HG02885 (cell line): ENCODE measurements around the gene TSC22D4.
A peak's percentile ranks its signal among the peaks of the same experiment; 100 is the strongest.

ENCODE experiments used
- ATAC-seq: cut with Tn5 transposase; IDR thresholded peaks from one replicate; pipeline ENCODE4 v1.9.1; 2021; ENCODE audit warnings: mild to moderate bottlenecking; ENCODE audit not compliant: unreplicated experiment, poor library complexity

TSC22D4 gene

GRCh38 chr7:100430493-100431285 lies 48.3 kb downstream of the TSC22D4 start:
- no peak for ATAC-seq

DNA sequence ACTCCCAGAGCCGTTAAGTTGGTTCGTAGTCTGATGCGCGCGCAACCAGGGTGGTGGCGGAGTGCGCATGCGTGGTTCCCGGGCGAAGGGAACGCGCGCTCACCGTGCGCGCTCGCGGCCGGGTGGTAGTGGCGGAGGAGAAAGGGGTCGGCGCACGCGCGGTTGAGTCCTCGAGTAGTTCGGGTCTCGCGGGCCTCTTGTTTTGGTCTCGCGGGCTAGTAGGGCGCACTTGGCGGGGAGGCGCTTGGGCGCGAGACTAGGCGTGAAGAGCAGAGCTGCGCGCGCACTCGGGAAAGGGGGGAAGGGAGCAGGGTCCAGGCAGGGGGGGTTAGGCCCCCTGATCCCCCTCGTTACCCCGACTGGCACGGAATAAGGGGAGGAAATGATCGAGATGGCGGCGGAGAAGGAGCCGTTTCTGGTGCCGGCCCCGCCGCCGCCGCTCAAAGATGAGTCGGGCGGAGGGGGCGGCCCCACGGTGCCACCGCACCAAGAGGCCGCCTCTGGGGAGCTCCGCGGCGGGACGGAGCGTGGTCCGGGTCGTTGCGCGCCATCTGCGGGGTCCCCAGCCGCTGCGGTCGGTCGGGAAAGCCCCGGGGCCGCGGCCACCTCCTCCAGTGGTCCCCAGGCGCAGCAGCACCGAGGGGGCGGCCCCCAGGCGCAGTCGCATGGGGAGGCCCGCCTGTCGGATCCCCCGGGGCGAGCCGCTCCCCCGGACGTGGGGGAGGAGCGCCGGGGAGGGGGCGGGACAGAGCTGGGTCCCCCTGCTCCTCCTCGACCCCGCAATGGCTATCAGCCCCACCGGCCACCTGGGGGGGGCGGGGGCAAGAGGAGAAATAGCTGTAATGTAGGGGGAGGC lies 49.1 kb downstream of the TSC22D4 start, which contains the start of gene MEPCE:
TSS of gene MEPCE (plus strand) at position 195 of the 856 bp plus-strand sequence. CDS start at position 383, 188 bp downstream.
- peak; percentile 41 for ATAC-seq

- ATAC-seq: peak; percentile 53
Measured at GRCh38 chr7:100428967-100429636, 49.9 kb downstream of the TSC22D4 start.

DNA sequence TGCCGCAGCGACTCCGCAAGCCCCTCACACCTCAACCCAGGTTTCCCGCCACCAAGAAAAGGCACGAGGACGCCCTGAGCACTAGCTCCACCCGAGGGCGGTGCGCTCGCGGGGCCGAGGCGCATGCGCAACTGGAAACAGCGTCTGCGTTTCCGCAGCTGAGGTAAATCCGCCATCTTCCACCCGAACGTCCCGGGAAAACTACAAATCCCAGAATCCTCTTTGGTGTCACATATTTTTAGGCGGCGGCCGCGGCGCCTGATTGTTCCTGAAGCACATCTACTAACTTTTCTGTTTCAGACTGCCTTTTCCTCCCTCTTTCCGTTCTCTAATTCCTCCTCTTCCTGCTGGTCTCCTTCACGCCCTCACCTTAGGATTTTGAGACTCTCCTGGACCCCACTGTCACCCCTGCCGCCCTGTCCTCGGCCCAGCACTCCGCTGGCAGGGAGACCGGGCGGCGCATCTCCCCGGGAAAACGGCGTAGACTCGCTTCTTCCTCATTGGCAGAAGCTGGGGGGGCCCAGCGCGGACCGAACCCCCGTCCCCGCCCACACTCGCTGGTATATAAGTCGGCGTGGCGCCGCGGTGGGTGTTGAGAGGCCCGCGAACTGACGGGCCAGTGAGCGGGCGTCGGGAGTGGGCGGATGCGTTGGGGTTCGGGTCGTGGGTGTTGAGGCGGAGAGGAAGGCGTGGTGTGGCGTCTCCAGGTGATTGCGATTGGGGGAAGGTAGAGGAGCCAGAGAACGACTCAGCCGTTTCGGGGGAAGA lies 50.6 kb downstream of the TSC22D4 start, which contains the start of gene ZCWPW1:
TSS of gene ZCWPW1 (minus strand) at position 505 of the 768 bp plus-strand sequence. CDS start 8,054 bp downstream, outside the sequence.
- peak; percentile 45 for ATAC-seq

DNA sequence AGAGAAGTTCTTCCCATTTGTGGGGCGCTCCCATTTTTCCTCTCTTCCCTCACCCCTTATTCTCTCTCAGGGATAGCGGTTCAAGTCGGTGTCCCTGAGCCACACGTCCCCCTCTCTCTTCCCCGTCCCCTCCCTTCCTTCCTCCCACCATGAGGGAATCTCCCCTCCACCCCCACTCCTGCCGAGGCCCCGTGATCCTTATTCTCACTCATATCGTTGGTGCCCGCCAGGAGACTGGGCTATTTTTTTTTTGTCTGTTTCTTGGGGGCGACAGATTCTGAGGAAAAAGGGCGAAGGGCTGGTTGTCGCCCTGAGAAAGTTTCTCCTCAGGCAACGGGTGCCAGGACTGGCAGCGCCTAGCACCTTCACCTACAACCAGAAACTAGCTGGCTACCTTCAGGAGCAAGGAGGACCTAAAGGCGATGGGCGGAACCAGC lies 51.2 kb downstream of the TSC22D4 start:
- ATAC-seq: no peak

DNA sequence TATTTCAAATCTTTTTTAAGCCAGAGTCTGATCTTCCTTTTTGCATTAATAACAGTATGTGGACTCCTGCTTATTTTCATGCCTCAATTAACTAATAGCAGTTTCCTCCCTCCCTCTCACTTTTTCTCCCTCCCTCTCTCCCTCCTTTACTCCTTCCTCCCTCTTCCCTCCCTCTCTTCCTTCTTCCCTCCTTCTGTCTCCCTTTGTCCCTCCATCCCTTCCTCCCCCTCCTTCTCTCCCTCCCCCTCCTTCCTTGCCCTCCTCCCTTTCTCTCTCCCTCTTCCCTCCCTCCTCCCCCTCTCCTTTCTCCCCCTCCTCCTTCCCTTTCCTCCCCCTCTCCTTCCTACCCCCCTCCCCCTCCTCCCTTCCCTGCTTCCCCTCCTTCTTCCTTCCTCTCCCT lies 52.5 kb downstream of the TSC22D4 start:
- ATAC-seq: no peak

DNA sequence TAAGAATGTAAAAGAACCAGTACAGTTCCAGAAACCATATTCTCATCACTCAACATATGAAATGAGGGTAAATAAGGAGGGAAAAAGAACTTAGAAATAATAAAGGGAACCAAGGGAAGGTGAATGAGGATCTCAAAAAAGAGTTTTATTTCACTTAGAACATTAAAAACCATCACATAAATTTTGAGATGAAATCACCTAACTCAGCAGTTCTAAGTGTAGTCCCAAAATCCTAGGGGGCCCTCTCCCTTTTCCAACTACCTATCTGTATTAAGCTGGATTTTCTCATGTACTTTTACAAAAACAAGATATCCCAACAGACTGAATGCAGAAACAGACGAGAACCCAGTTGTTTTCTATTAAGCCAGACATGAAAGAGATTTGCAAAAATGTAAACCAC lies 53.7 kb downstream of the TSC22D4 start:
- ATAC-seq: no peak

GRCh38 chr7:100423315-100423714 lies 55.7 kb downstream of the TSC22D4 start:
- no peak for ATAC-seq

- ATAC-seq: no peak
Measured at GRCh38 chr7:100419660-100420226, 59.3 kb downstream of the TSC22D4 start.

DNA sequence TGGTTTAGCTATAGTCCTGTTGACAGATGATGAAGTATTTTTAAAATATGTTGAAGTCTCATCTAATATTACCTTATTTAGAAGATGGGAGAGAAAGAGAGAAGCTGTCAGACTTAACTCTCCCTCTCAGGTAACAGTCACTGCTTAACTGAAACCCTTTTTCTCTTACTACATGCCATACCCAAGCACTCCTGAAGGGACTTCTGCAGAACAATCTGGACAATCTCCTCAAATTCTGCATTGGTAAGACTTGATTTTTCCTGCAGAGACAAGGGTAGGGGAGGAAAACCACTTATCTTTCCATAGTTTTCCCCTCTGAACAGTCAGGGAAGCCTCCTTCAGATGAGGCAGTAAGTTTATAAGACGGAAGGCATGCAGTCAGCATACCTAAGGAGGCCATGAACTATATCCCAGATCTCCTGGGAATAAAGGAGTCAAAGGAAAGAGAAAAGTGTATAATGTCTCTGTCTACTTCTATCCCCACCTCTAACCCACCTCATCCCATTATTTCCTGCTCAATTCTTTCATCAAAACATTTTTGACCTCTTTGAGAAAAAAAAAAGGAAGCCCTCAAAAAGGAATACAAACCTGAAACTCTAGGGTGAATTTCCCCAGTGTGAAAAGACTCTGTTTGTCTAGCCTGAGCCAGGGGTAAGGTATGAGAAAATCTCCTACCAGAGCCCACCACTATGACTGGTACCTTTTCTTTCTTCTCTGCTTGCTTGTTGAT lies 59.9 kb downstream of the TSC22D4 start:
- ATAC-seq: no peak
